GM23248 (cell line): ENCODE measurements around the gene YOD1. TPM values are rescaled to one million over a fixed set of nuclear protein-coding genes. Genes with fewer than 3 reads are reported as not detected.
A peak's percentile ranks its signal among the peaks of the same experiment; 100 is the strongest.

ENCODE experiments used
- DNase-seq: peaks from one replicate; pipeline ENCODE4 v3.0.0-alpha.2; 2015
- H2AFZ ChIP-seq: fragments of 200-600 bp; sonication (generic); 2 replicates; pipeline ENCODE4 v1.6.1; 2016; ENCODE audit warnings: antibody characterized with exemption
- H3F3A ChIP-seq: fragments of 200-600 bp; sonication (generic); 2 replicates; pipeline ENCODE4 v1.6.1; 2016; ENCODE audit warnings: mild to moderate bottlenecking, antibody characterized with exemption, mixed run types; ENCODE audit not compliant: insufficient read depth
- H3K27ac ChIP-seq: fragments of 200-600 bp; sonication (generic); 2 replicates; pipeline ENCODE4 v1.5.1; 2016; ENCODE audit warnings: mild to moderate bottlenecking
- H3K27me3 ChIP-seq: fragments of 200-600 bp; sonication (generic); replicated peaks from 2 replicates; pipeline ENCODE4 v1.6.1; 2016; ENCODE audit warnings: mild to moderate bottlenecking; ENCODE audit not compliant: insufficient read depth
- H3K36me3 ChIP-seq: fragments of 200-600 bp; sonication (generic); 2 replicates; pipeline ENCODE4 v1.6.1; 2016; ENCODE audit warnings: low read depth, mild to moderate bottlenecking
- H3K4me1 ChIP-seq: fragments of 200-600 bp; sonication (generic); 2 replicates; pipeline ENCODE4 v1.6.1; 2016; ENCODE audit warnings: mild to moderate bottlenecking; ENCODE audit not compliant: insufficient read depth
- H3K4me2 ChIP-seq: fragments of 200-600 bp; sonication (generic); one replicate; pipeline ENCODE4 v1.6.1; 2016; ENCODE audit warnings: mild to moderate bottlenecking; ENCODE audit not compliant: unreplicated experiment
- H3K4me3 ChIP-seq: fragments of 200-600 bp; sonication (generic); 2 replicates; pipeline ENCODE4 v1.5.1; 2016; ENCODE audit warnings: mild to moderate bottlenecking
- H3K79me2 ChIP-seq: fragments of 200-600 bp; sonication (generic); 2 replicates; pipeline ENCODE4 v1.6.1; 2016; ENCODE audit warnings: mild to moderate bottlenecking; ENCODE audit not compliant: insufficient read depth
- H3K9ac ChIP-seq: fragments of 200-600 bp; sonication (generic); 2 replicates; pipeline ENCODE4 v1.6.1; 2016; ENCODE audit warnings: mild to moderate bottlenecking
- H3K9me2 ChIP-seq: fragments of 200-600 bp; sonication (generic); 2 replicates; pipeline ENCODE4 v1.6.1; 2016; ENCODE audit warnings: mixed run types, mild to moderate bottlenecking, moderate library complexity; ENCODE audit not compliant: insufficient read depth
- H3K9me3 ChIP-seq: fragments of 200-600 bp; sonication (generic); one replicate; pipeline ENCODE4 v1.6.1; 2017; ENCODE audit warnings: low read depth
- H4K20me1 ChIP-seq: fragments of 200-600 bp; sonication (generic); 2 replicates; pipeline ENCODE4 v1.6.0; 2016; ENCODE audit not compliant: insufficient read depth
- EZH2 ChIP-seq: fragments of 200-600 bp; sonication (generic); IDR thresholded peaks from 2 replicates; pipeline ENCODE4 v1.6.1; 2018; ENCODE audit warnings: antibody characterized with exemption, mild to moderate bottlenecking; ENCODE audit not compliant: insufficient read depth, poor library complexity, severe bottlenecking
- EZH2phosphoT487 ChIP-seq: fragments of 200-600 bp; sonication (generic); IDR thresholded peaks from 2 replicates; pipeline ENCODE4 v1.6.1; 2018; ENCODE audit warnings: antibody characterized with exemption, moderate library complexity, mild to moderate bottlenecking, low read depth; ENCODE audit not compliant: insufficient read depth
- WGBS, 2 experiments: methylation state at CpG; one replicate each; pipeline ENCODE4 v1.1.6; 2015 to 2017; ENCODE audit warnings: low lambda C conversion rate in 2 of 2, low coverage in 1 of 2; ENCODE audit errors: missing lambda C conversion rate in 2 of 2; 5-methylcytosine and 5-hydroxymethylcytosine counted together
- in situ Hi-C: fragments of 300-500 bp; cut with MboI; formaldehyde crosslinking; loops from 2 replicates; pipeline ENCODE4 v1.15.0; 2020
- polyA plus RNA-seq: library from polyadenylated mRNA; unstranded; fragments of >200 nt; fragmentation: Nextera tagmentation; extraction: Ambion mirVana; gene quantifications from 2 replicates; pipeline ENCODE4 v1.2.1, GENCODE V29; 2016
- total RNA-seq: library from RNA; depleted of rRNA; stranded (reverse); fragments of >200 nt; shearing (Covaris generic); gene quantifications from 2 replicates; pipeline ENCODE4 v1.2.3, GENCODE V29; 2014

The YOD1 gene
- total and polyA plus RNA-seq, 2 experiments from 2014 or later: 2.4 to 6.7 TPM

DNA sequence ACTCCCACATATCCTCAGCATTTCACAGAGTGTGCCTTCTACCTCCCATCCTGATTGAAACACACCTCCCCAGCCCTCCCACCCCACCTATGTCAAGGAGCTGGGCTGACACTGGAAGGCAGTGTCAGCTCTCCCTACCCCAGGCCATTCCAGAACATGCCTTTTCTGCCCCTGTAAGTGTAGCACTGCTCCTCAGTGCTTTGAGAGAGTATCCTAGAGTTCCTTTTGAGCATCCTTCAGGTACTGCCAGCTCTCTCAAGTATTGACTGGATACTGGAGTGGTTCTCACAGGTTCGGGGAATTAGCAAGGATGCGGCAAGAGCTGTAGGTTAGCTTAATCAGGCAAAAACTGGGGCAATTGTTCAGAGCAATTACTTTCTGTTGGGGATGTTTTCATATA is 40.3 kb downstream of the YOD1 start:
- H3K27ac ChIP-seq: no peak overlapping the region
- no peak for TF ChIP-seq EZH2phosphoT487
- no peak for TF ChIP-seq EZH2
- in situ Hi-C loops: no loop called here

DNA sequence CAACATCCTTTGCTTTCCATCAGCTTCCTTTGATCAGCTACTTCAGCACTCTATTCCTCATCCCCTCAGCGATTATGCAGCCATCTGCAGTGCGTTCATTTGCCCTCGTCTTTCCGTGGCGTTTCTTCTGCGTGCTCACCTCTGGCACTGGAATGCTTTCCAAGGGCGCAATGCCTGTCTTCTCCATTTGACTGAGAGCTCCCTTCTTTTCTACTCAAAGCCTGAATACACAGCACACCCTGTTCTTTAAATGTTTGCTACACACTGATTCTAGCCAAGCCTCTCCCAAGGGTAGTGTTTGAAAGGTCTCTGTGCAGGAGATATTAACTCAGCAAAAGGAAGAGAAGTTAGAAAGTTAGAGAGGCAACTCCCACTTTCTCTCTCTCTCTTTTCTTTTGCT is 41.1 kb downstream of the YOD1 start:
- in situ Hi-C loops: no loop called here
- no peaks in the 10 kb centered on the region for H3K27me3 ChIP-seq
- no peak overlapping the region for H3K27ac ChIP-seq
- peaks cover 18% of the 10 kb centered on the region for H3K4me1 ChIP-seq
- no peak for DNase-seq
- H3K79me2 ChIP-seq: no peaks in the 10 kb centered on the region
- 88 to 89% methylated on average over 7 of the region's 7 CpGs for WGBS, 2 experiments
- no peaks in the 10 kb centered on the region for H3K36me3 ChIP-seq
- no peak overlapping the region for H3K4me2 ChIP-seq
- no peak for TF ChIP-seq EZH2phosphoT487
- TF ChIP-seq EZH2: no peak
- H2AFZ ChIP-seq: no peak overlapping the region; the same call in 1 of the 2 replicates
- H3F3A ChIP-seq: peaks cover 16% of the 10 kb centered on the region
- no peaks in the 10 kb centered on the region for H4K20me1 ChIP-seq
- H3K9me3 ChIP-seq: no peaks in the 10 kb centered on the region
- H3K4me3 ChIP-seq: no peak overlapping the region
- no peaks in the 10 kb centered on the region for H3K9me2 ChIP-seq
- H3K9ac ChIP-seq: no peak overlapping the region

More for the DNA sequence above, 40.3 kb downstream of the YOD1 start:
- DNase-seq: no peak
- no peaks in the 10 kb centered on the region for H3K9me3 ChIP-seq
- no peaks in the 10 kb centered on the region for H3K9me2 ChIP-seq
- H3K79me2 ChIP-seq: no peaks in the 10 kb centered on the region
- H3K36me3 ChIP-seq: no peaks in the 10 kb centered on the region
- H2AFZ ChIP-seq: no peak overlapping the region
- no peaks in the 10 kb centered on the region for H4K20me1 ChIP-seq
- H3K4me1 ChIP-seq: peaks cover 20% of the 10 kb centered on the region
- no peaks in the 10 kb centered on the region for H3K27me3 ChIP-seq
- 96 to 97% methylated on average over 2 of the region's 2 CpGs for WGBS, 2 experiments
- no peak overlapping the region for H3K4me2 ChIP-seq
- H3F3A ChIP-seq: peaks cover 16% of the 10 kb centered on the region
- H3K9ac ChIP-seq: no peak overlapping the region
- H3K4me3 ChIP-seq: no peak overlapping the region

DNA sequence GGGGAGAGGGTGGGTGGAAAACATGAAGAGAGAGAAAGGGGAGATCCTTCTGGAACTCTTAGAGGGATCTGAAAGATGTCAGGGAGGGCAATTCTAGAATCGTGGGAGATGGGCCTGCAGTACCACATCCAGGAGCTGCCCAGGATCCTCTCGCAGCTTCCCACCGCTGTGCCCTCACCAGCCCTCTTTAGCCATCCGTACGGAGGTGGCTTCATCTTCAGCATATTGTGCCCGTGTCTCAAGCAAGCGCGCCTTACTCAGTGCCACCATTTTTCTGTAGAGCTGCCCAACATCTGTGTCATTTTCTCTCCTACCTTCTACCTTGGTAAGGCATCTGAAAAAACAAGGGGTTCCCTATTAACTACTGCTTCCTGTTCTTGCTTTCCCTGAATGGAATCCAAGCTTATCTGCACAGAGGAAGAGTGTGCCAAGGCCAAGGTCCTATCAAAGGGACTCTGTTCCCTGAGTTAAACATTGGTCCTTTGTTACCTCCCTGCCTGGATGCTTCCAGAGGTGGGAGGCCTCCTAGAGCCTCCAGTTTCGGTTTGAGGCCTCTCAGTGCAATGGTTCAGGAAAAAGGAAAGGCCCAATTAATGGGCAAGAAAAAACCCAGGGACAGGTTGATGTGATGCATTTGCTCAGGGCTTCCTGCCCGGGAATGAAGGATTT is 41.7 kb downstream of the YOD1 start:
- peaks cover 22% of the 10 kb centered on the region for H3K4me1 ChIP-seq
- no peak overlapping the region for H3K4me2 ChIP-seq
- H3K27ac ChIP-seq: no peak overlapping the region
- H4K20me1 ChIP-seq: no peaks in the 10 kb centered on the region
- H3K9me2 ChIP-seq: no peaks in the 10 kb centered on the region
- peaks cover 16% of the 10 kb centered on the region for H3F3A ChIP-seq
- TF ChIP-seq EZH2: no peak
- no peak for TF ChIP-seq EZH2phosphoT487
- H2AFZ ChIP-seq: no peak overlapping the region
- H3K79me2 ChIP-seq: no peaks in the 10 kb centered on the region
- H3K27me3 ChIP-seq: no peaks in the 10 kb centered on the region
- no peak for DNase-seq
- no peaks in the 10 kb centered on the region for H3K36me3 ChIP-seq
- WGBS, 2 experiments: 92% methylated on average over 10 of the region's 10 CpGs
- H3K9me3 ChIP-seq: no peaks in the 10 kb centered on the region
- in situ Hi-C loops: no loop called here
- H3K9ac ChIP-seq: no peak overlapping the region
- H3K4me3 ChIP-seq: no peak overlapping the region

- H4K20me1 ChIP-seq: no peaks in the 10 kb centered on the region
- no peaks in the 10 kb centered on the region for H3K27me3 ChIP-seq
- H3K9ac ChIP-seq: peak overlapping the region; percentile 52
- no peaks in the 10 kb centered on the region for H3K9me3 ChIP-seq
- DNase-seq: peak; percentile 94
- peaks cover 16% of the 10 kb centered on the region for H3F3A ChIP-seq
- no peaks in the 10 kb centered on the region for H3K9me2 ChIP-seq
- H2AFZ ChIP-seq: peak overlapping the region; percentile 77
- no peaks in the 10 kb centered on the region for H3K36me3 ChIP-seq
- H3K4me2 ChIP-seq: peak overlapping the region; percentile 70
- in situ Hi-C loops: no loop called here
- WGBS, 2 experiments: 9 to 15% methylated on average over 5 of the region's 5 CpGs
- TF ChIP-seq EZH2: no peak
- TF ChIP-seq EZH2phosphoT487: no peak
- H3K79me2 ChIP-seq: no peaks in the 10 kb centered on the region
- H3K27ac ChIP-seq: peak overlapping the region; percentile 78
- H3K4me3 ChIP-seq: peak overlapping the region; percentile 45
- H3K4me1 ChIP-seq: peaks cover 22% of the 10 kb centered on the region
Observed at GRCh38 chr1:207007352-207008033, 43.5 kb downstream of the YOD1 start.
